CD4-positive, alpha-beta T cell (primary cell): ENCODE measurements around the gene GKN2. TPM values are rescaled to one million over a fixed set of nuclear protein-coding genes. Genes with fewer than 3 reads are reported as not detected.

ENCODE experiments used
- ATAC-seq: fragments of 200-7000 bp; cut with Tn5 transposase; one replicate; pipeline ENCODE4 v1.10.0; 2022; ENCODE audit warnings: mild to moderate bottlenecking; ENCODE audit not compliant: poor library complexity
- CTCF ChIA-PET: fragments of 350-600 bp; sonication (Branson Sonifier 250); formaldehyde crosslinking; loops from one replicate; lab custom pipeline; 2021; ENCODE audit warnings: antibody characterized with exemption, inconsistent platforms; lab: Charles Lee
- POLR2A ChIA-PET: fragments of 350-600 bp; sonication (Branson Sonifier 250); formaldehyde crosslinking; loops from one replicate; lab custom pipeline; 2021; ENCODE audit warnings: antibody characterized with exemption, inconsistent platforms; lab: Charles Lee
- DNase-seq, 14 experiments: peaks; one replicate each; pipeline ENCODE4 v3.0.0-alpha.2; 2013 to 2020; ENCODE audit warnings: mixed read lengths in 2 of 14
- H3K27ac ChIP-seq, 2 donors: one replicate each; pipeline versions ENCODE4 v1.5.1 to v1.7.0; 2013; ENCODE audit warnings: low read length in 2 of 2, low read depth in 1 of 2, mild to moderate bottlenecking in 1 of 2
- H3K27me3 ChIP-seq, 2 experiments: 1 replicate in 1 of 2; 2 replicates in 1 of 2; pipeline versions ENCODE4 v1.6.1 to v1.7.0; 2013; ENCODE audit warnings: low read length in 2 of 2, control low read depth in 1 of 2, mild to moderate bottlenecking in 1 of 2, moderate library complexity in 1 of 2; ENCODE audit not compliant: insufficient read depth in 2 of 2, control insufficient read depth in 1 of 2
- H3K36me3 ChIP-seq: one replicate; pipeline ENCODE4 v1.6.1; 2013; ENCODE audit warnings: low read length, control low read depth; ENCODE audit not compliant: insufficient read depth
- H3K4me1 ChIP-seq: one replicate; pipeline ENCODE4 v1.6.1; 2013; ENCODE audit warnings: low read length, control low read depth; ENCODE audit not compliant: insufficient read depth
- H3K4me3 ChIP-seq: one replicate; pipeline ENCODE4 v1.5.1; 2013; ENCODE audit warnings: mild to moderate bottlenecking, low read length, moderate library complexity
- H3K9me3 ChIP-seq, 2 experiments: 1 replicate in 1 of 2; 2 replicates in 1 of 2; pipeline versions ENCODE4 v1.6.1 to v1.7.0; 2013; ENCODE audit warnings: low read length in 2 of 2, mild to moderate bottlenecking in 2 of 2, control low read depth in 1 of 2, moderate library complexity in 1 of 2; ENCODE audit not compliant: control insufficient read depth in 1 of 2, insufficient read depth in 1 of 2
- H3K27ac Mint-ChIP-seq: one replicate; pipeline ENCODE4 v1.8.0; 2020; ENCODE audit warnings: mixed read lengths
- H3K27me3 Mint-ChIP-seq: one replicate; pipeline ENCODE4 v1.8.0; 2021; ENCODE audit warnings: mixed read lengths
- H3K36me3 Mint-ChIP-seq: one replicate; pipeline ENCODE4 v1.8.0; 2021; ENCODE audit warnings: low read depth, mixed read lengths
- H3K4me1 Mint-ChIP-seq: one replicate; pipeline ENCODE4 v1.8.0; 2021; ENCODE audit warnings: low read depth, mixed read lengths
- H3K4me3 Mint-ChIP-seq: one replicate; pipeline ENCODE4 v1.8.0; 2020; ENCODE audit warnings: mild to moderate bottlenecking, mixed read lengths
- H3K9me3 Mint-ChIP-seq: one replicate; pipeline ENCODE4 v1.8.0; 2020; ENCODE audit warnings: mixed read lengths
- CTCF ChIP-seq: fragments of 200-600 bp; IDR thresholded peaks from one replicate; pipeline ENCODE4 v1.8.0; 2022; ENCODE audit warnings: antibody characterized with exemption, mild to moderate bottlenecking
- intact Hi-C, 2 experiments: fragments of 100-400 bp; cut with DNase I in 1 of 2; cut with micrococcal nuclease in 1 of 2; formaldehyde crosslinking; loops; one replicate each; pipeline versions ENCODE4 v1.15.1 to v1.9.0; 2023 to 2025; cut with DNase I, micrococcal nuclease
- polyA plus RNA-seq, 2 donors: library from polyadenylated mRNA; unstranded; fragments of 120-200 nt; gene quantifications; one replicate each; pipeline ENCODE4 v1.2.1, GENCODE V29; 2013
- total RNA-seq, 174 experiments: library from RNA in 2 of 174; stranded (reverse) in 2 of 174; gene quantifications; one replicate each; pipeline ENCODE4 v1.2.3 and lab custom pipeline; 2021 to 2026

GKN2 gene
- total RNA-seq, result not detected
- not detected for polyA plus RNA-seq (2013, experiment 1 of 2)
- not detected for polyA plus RNA-seq (2013, experiment 2 of 2)
- total RNA-seq (lab: John Stamatoyannopoulos, UW), result 0 to 0.08 (median 0) reads per million in 172 experiments

GRCh38 chr2:68952887-68953521 lies at the start of gene GKN2:
TSS of gene GKN2 (minus strand) at chr2:68952893. CDS start at chr2:68952861, 32 bp downstream.
- CTCF ChIA-PET, result interaction anchor here (0.9 kb wide), 1 partner anchor 10 kb away, joined by 4 read pairs; no protein-coding TSS in a partner anchor
- H3K9me3 Mint-ChIP-seq, result no peaks in the 10 kb centered on the region

GRCh38 chr2:69001879-69002278 lies 49.2 kb upstream of the GKN2 start:
- no peak overlapping the region for H3K27ac Mint-ChIP-seq
- no peak for ATAC-seq
- CTCF ChIA-PET, result no interaction called here

More at GRCh38 chr2:68952887-68953521, at the start of gene GKN2:
- no peak within 1 kb of the TSS for H3K27ac ChIP-seq
- H3K36me3 ChIP-seq, result no peaks in the 10 kb centered on the region
- Mint-ChIP-seq H3K4me1 (no peaks in the 10 kb centered on the region), H3K27me3 (peaks cover 21% of the 10 kb centered on the region), H3K4me3 (no peak within 1 kb of the TSS), H3K27ac (no peak within 1 kb of the TSS), H3K36me3 (no peaks in the 10 kb centered on the region)
- H3K4me3 ChIP-seq, result no peak within 1 kb of the TSS
- H3K4me1 ChIP-seq, result no peaks in the 10 kb centered on the region
- POLR2A ChIA-PET, result no interaction called here
- no peaks in the 10 kb centered on the region for H3K27me3 ChIP-seq
- no peak for TF ChIP-seq CTCF
- DNase-seq (no peak), ATAC-seq (no peak)
- intact Hi-C loops, result no loop called here
- H3K9me3 ChIP-seq, result no peaks in the 10 kb centered on the region

GRCh38 chr2:68997401-68997800 lies 44.7 kb upstream of the GKN2 start:
- ATAC-seq (no peak), DNase-seq (no peak)
- no peak for TF ChIP-seq CTCF
- peaks cover 11% of the 10 kb centered on the region for H3K9me3 Mint-ChIP-seq
- no peaks in the 10 kb centered on the region for H3K9me3 ChIP-seq
- intact Hi-C loops, result no loop called here
- peaks cover 2 to 5% of the 10 kb centered on the region in 2 experiments for H3K27me3 ChIP-seq
- peaks cover 42% of the 10 kb centered on the region for H3K27me3 Mint-ChIP-seq
- H3K36me3 Mint-ChIP-seq, result no peaks in the 10 kb centered on the region
- H3K4me3 Mint-ChIP-seq, result no peak overlapping the region
- H3K27ac ChIP-seq, result no peak overlapping the region
- ChIA-PET POLR2A (no interaction called here), CTCF (no interaction called here)
- H3K4me1 ChIP-seq, result no peaks in the 10 kb centered on the region
- no peaks in the 10 kb centered on the region for H3K36me3 ChIP-seq
- no peak overlapping the region for H3K4me3 ChIP-seq
- no peak overlapping the region for H3K27ac Mint-ChIP-seq
- H3K4me1 Mint-ChIP-seq, result no peaks in the 10 kb centered on the region

More at GRCh38 chr2:69001879-69002278, 49.2 kb upstream of the GKN2 start:
- H3K4me3 ChIP-seq, result no peak overlapping the region
- H3K4me1 ChIP-seq, result no peaks in the 10 kb centered on the region
- POLR2A ChIA-PET, result interaction anchor here (0.6 kb wide), 1 partner anchor 43 kb away, joined by 3 read pairs; no protein-coding TSS in a partner anchor
- H3K27me3 ChIP-seq, result peaks cover 0 to 7% of the 10 kb centered on the region in 2 experiments
- TF ChIP-seq CTCF, result no peak
- H3K4me3 Mint-ChIP-seq, result no peak overlapping the region
- no peaks in the 10 kb centered on the region for H3K9me3 ChIP-seq
- no peaks in the 10 kb centered on the region for H3K36me3 Mint-ChIP-seq
- no peaks in the 10 kb centered on the region for H3K4me1 Mint-ChIP-seq
- intact Hi-C loops, result no loop called here
- H3K9me3 Mint-ChIP-seq, result peaks cover 19% of the 10 kb centered on the region
- no peak for DNase-seq
- H3K27me3 Mint-ChIP-seq, result peaks cover 63% of the 10 kb centered on the region
- H3K36me3 ChIP-seq, result no peaks in the 10 kb centered on the region
- H3K27ac ChIP-seq, result no peak overlapping the region
